ENCODE measurements around the gene CYFIP2. TPM values are rescaled to one million over a fixed set of nuclear protein-coding genes. Genes with fewer than 3 reads are reported as not detected.

Gene CYFIP2
- total RNA-seq, 2 donors from 2014 or later, result 29.3 to 33.4 TPM

DNA sequence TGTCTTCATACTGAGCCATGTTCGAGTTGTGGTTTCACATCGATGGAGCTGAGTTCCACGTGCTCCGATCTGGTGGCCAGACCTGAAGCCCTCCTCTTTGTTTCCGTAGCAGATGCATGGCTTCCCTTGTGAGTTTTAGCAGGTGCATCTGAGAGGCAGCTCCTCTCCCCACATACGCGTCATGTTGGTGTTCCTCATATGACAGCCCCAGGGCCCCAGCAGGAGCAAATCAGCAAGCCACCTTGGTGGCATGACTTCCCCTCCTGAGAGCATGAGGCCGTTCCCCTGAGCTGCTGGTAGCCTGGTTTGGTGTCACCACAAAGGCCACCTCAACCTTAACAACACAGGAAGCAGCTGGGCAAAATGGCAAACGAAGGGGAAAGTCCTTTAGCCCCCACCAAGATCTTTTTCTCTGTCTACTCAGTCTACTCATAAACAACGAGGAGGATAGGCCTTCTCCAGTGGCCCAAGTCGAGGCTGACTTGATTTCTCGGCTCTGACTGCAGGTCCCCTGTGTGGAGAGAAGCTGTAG lies 5.9 kb downstream of the CYFIP2 start:
- TF ChIP-seq, protein P1, sequence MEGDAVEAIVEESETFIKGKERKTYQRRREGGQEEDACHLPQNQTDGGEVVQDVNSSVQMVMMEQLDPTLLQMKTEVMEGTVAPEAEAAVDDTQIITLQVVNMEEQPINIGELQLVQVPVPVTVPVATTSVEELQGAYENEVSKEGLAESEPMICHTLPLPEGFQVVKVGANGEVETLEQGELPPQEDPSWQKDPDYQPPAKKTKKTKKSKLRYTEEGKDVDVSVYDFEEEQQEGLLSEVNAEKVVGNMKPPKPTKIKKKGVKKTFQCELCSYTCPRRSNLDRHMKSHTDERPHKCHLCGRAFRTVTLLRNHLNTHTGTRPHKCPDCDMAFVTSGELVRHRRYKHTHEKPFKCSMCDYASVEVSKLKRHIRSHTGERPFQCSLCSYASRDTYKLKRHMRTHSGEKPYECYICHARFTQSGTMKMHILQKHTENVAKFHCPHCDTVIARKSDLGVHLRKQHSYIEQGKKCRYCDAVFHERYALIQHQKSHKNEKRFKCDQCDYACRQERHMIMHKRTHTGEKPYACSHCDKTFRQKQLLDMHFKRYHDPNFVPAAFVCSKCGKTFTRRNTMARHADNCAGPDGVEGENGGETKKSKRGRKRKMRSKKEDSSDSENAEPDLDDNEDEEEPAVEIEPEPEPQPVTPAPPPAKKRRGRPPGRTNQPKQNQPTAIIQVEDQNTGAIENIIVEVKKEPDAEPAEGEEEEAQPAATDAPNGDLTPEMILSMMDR (conservative IDR thresholded peaks at IDR 0.05), result no peak
- Histone ChIP-seq H3K27me3 (ENCODE audit: control insufficient read depth, insufficient read depth, low read length, poor library complexity, severe bottlenecking) (peaks cover 18% of the 10 kb centered on the region), H3K4me1 (ENCODE audit: control insufficient read depth, insufficient read depth, low read length) (no peaks in the 10 kb centered on the region), H3K36me3 (ENCODE audit: control insufficient read depth, insufficient read depth, low read length) (no peaks in the 10 kb centered on the region), H3K4me3 (ENCODE audit: low read length) (no peak overlapping the region), H3K27ac (ENCODE audit: low read depth, low read length) (no peak overlapping the region), H3K9ac (ENCODE audit: extremely low read depth, low read length, poor library complexity, severe bottlenecking) (no peak overlapping the region), H3K9me3 (ENCODE audit: control insufficient read depth, low read length) (no peaks in the 10 kb centered on the region)
- H3K36me3 Mint-ChIP-seq (ENCODE audit: low read depth), result no peaks in the 10 kb centered on the region
- no peak overlapping the region for H3K27ac Mint-ChIP-seq
- DNase-seq, result no peak
- peaks cover 17% of the 10 kb centered on the region for H3K27me3 Mint-ChIP-seq (ENCODE audit: insufficient read depth)
- 96 to 98% methylated on average over 6 to 12 of the region's 12 CpGs for WGBS, 2 experiments (ENCODE audit: insufficient coverage in 1 of 2, insufficient read length in 1 of 2)
- no peaks in the 10 kb centered on the region for H3K9me3 Mint-ChIP-seq
- no peak overlapping the region for H3K4me3 Mint-ChIP-seq
- H3K4me1 Mint-ChIP-seq, result peaks cover 5% of the 10 kb centered on the region

- Mint-ChIP-seq H3K36me3 (ENCODE audit: low read depth) (no peaks in the 10 kb centered on the region), H3K4me1 (peaks cover 5% of the 10 kb centered on the region), H3K9me3 (no peaks in the 10 kb centered on the region), H3K27ac (no peak overlapping the region), H3K4me3 (no peak overlapping the region), H3K27me3 (ENCODE audit: insufficient read depth) (peaks cover 4% of the 10 kb centered on the region)
- WGBS, 2 experiments (ENCODE audit: insufficient coverage in 1 of 2, insufficient read length in 1 of 2), result 100% methylated on average over 1 of the region's 1 CpG
- Histone ChIP-seq H3K27me3 (ENCODE audit: control insufficient read depth, insufficient read depth, low read length, poor library complexity, severe bottlenecking) (peaks cover 5% of the 10 kb centered on the region), H3K36me3 (ENCODE audit: control insufficient read depth, insufficient read depth, low read length) (no peaks in the 10 kb centered on the region), H3K9ac (ENCODE audit: extremely low read depth, low read length, poor library complexity, severe bottlenecking) (no peak overlapping the region), H3K4me1 (ENCODE audit: control insufficient read depth, insufficient read depth, low read length) (no peaks in the 10 kb centered on the region), H3K4me3 (ENCODE audit: low read length) (no peak overlapping the region), H3K9me3 (ENCODE audit: control insufficient read depth, low read length) (no peaks in the 10 kb centered on the region), H3K27ac (ENCODE audit: low read depth, low read length) (no peak overlapping the region)
- DNase-seq, result no peak
- TF ChIP-seq, protein P1 (conservative IDR thresholded peaks at IDR 0.05), result no peak
These were observed 7.2 kb downstream of the CYFIP2 start for GRCh38 chr5:157273131-157273556.

GRCh38 chr5:157275403-157275802 lies 9.5 kb downstream of the CYFIP2 start:
- WGBS, 2 experiments (ENCODE audit: insufficient coverage in 1 of 2, insufficient read length in 1 of 2), result 82% methylated on average over 1 of the region's 1 CpG; no CpG with 5 or more reads in 1 of the 2 experiments
- no peaks in the 10 kb centered on the region for H3K36me3 Mint-ChIP-seq (ENCODE audit: low read depth)
- no peak overlapping the region for H3K27ac Mint-ChIP-seq
- Histone ChIP-seq H3K27ac (ENCODE audit: low read depth, low read length) (no peak overlapping the region), H3K4me3 (ENCODE audit: low read length) (no peak overlapping the region), H3K36me3 (ENCODE audit: control insufficient read depth, insufficient read depth, low read length) (no peaks in the 10 kb centered on the region), H3K9ac (ENCODE audit: extremely low read depth, low read length, poor library complexity, severe bottlenecking) (no peak overlapping the region), H3K4me1 (ENCODE audit: control insufficient read depth, insufficient read depth, low read length) (no peaks in the 10 kb centered on the region), H3K9me3 (ENCODE audit: control insufficient read depth, low read length) (no peaks in the 10 kb centered on the region), H3K27me3 (ENCODE audit: control insufficient read depth, insufficient read depth, low read length, poor library complexity, severe bottlenecking) (no peaks in the 10 kb centered on the region)
- TF ChIP-seq, protein P1 (conservative IDR thresholded peaks at IDR 0.05), result no peak
- H3K27me3 Mint-ChIP-seq (ENCODE audit: insufficient read depth), result no peaks in the 10 kb centered on the region
- H3K9me3 Mint-ChIP-seq, result no peaks in the 10 kb centered on the region
- H3K4me1 Mint-ChIP-seq, result no peaks in the 10 kb centered on the region
- DNase-seq, result no peak
- H3K4me3 Mint-ChIP-seq, result no peak overlapping the region
